Lower lobe of right lung (tissue), 2 donors: Measurements from ENCODE around the gene OR4D5. TPM values are rescaled to one million over a fixed set of nuclear protein-coding genes. Genes with fewer than 3 reads are reported as not detected.

Experiments used
- ATAC-seq, 2 donors: fragments of 200-7000 bp; cut with Tn5 transposase; one replicate each; pipeline ENCODE4 v1.9.1; 2020 to 2022; ENCODE audit warnings: mild to moderate bottlenecking in 2 of 2, moderate library complexity in 2 of 2
- DNase-seq: peaks from one replicate; pipeline ENCODE4 v3.0.0-alpha.2; 2020
- H3K27ac ChIP-seq: fragments of 200-600 bp; one replicate; pipeline ENCODE4 v1.8.0; 2022
- H3K27me3 ChIP-seq: fragments of 200-600 bp; one replicate; pipeline ENCODE4 v1.8.0; 2022; ENCODE audit warnings: low read depth
- H3K36me3 ChIP-seq: fragments of 200-600 bp; one replicate; pipeline ENCODE4 v1.8.0; 2022; ENCODE audit warnings: mild to moderate bottlenecking
- H3K4me1 ChIP-seq: fragments of 200-600 bp; one replicate; pipeline ENCODE4 v1.8.0; 2022
- H3K4me3 ChIP-seq: fragments of 200-600 bp; one replicate; pipeline ENCODE4 v1.8.0; 2022; ENCODE audit warnings: mild to moderate bottlenecking
- H3K9me3 ChIP-seq: fragments of 200-600 bp; one replicate; pipeline ENCODE4 v1.8.0; 2022
- intact Hi-C: fragments of 100-400 bp; cut with DNase I; formaldehyde crosslinking; loops from one replicate; pipeline ENCODE4 v1.11.0; 2022
- total RNA-seq: library from RNA; stranded (reverse); fragmentation: NEBNext Ultra II Directional; extraction: Animal tissue kit (Norgen Biotek cat#: 25700); gene quantifications from one replicate; pipeline ENCODE4 v1.2.1, GENCODE V29; 2021
- TF ChIP-seq, protein P1 (sequence below): fragments of 200-600 bp; IDR thresholded peaks from one replicate; pipeline ENCODE4 v1.8.0; 2022; ENCODE audit warnings: antibody characterized with exemption, mild to moderate bottlenecking
- donor health status: DM: no; HTN: yes; CAD: no; lungs with severe emphysema.

OR4D5 gene
- total RNA-seq, 1 donor from 2014 or later: not detected

DNA sequence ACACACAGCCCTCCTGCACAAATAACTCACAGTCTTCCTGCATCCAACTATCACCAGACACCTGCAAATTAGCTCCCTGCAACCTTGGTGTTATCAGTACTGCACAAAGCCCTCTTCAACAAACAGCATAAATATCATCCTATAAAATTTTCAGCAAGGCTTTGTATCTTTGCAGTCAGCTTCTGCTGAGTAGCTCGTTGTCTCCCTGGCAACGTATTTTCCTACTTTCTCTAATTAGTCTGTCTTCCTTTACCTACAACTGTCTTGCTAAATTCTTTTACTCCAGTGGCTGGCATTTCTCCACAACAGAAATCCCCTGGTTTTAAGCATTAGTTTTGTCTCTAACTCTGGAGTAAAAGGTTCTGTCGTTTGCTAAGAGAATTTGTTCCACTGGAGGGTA, 33.6 kb upstream of the OR4D5 start:
- DNase-seq: no peak
- H3K27ac ChIP-seq: no peak overlapping the region
- H3K36me3 ChIP-seq: no peaks in the 10 kb centered on the region
- H3K27me3 ChIP-seq: no peaks in the 10 kb centered on the region
- ATAC-seq: no peak
- H3K9me3 ChIP-seq: no peaks in the 10 kb centered on the region
- no peak overlapping the region for H3K4me3 ChIP-seq
- intact Hi-C loops: no loop called here
- no peaks in the 10 kb centered on the region for H3K4me1 ChIP-seq
- TF ChIP-seq, protein P1, sequence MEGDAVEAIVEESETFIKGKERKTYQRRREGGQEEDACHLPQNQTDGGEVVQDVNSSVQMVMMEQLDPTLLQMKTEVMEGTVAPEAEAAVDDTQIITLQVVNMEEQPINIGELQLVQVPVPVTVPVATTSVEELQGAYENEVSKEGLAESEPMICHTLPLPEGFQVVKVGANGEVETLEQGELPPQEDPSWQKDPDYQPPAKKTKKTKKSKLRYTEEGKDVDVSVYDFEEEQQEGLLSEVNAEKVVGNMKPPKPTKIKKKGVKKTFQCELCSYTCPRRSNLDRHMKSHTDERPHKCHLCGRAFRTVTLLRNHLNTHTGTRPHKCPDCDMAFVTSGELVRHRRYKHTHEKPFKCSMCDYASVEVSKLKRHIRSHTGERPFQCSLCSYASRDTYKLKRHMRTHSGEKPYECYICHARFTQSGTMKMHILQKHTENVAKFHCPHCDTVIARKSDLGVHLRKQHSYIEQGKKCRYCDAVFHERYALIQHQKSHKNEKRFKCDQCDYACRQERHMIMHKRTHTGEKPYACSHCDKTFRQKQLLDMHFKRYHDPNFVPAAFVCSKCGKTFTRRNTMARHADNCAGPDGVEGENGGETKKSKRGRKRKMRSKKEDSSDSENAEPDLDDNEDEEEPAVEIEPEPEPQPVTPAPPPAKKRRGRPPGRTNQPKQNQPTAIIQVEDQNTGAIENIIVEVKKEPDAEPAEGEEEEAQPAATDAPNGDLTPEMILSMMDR: no peak

DNA sequence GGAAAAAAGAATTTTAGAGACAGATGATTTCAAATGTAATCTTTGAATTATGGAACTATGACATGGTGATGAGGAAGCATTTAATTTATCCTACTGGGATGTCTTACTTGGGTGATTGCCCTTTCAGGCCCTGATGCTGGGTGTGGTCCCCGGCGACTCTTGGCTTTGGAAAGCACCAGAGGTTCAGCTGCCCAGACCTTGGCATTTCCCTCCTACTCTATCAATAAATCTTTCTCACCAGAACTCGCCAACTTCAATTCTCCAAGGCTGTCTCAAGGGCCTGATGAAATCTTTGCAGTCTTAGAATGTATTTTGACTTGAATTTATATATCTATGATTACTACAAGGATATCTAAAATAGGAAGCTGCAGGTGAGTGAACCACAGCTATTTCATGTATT, 18.5 kb upstream of the OR4D5 start:
- intact Hi-C loops: no loop called here
- Histone ChIP-seq H3K4me1 (no peaks in the 10 kb centered on the region), H3K27ac (no peak overlapping the region), H3K36me3 (no peaks in the 10 kb centered on the region), H3K9me3 (no peaks in the 10 kb centered on the region), H3K27me3 (no peaks in the 10 kb centered on the region), H3K4me3 (no peak overlapping the region)
- TF ChIP-seq, protein P1: no peak
- no peak for ATAC-seq
- DNase-seq: no peak

DNA sequence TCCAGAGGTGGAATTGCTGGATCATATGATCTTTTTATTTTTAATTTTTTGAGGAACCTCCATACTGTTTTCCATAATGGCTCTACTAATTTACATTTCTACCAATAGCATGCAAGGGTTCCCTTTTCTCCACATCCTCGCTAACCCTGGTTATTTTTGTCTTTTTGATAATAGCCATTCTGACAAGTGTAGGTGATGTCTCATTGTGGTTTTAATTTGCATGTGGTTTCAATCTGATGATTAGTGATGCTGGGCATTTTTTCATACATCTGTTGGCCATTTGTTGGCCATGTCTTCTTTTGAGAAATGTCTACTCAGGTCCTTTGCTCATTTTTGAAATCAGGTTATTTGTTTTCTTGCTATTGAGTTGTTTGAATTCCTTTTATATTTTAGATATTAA, 15.4 kb upstream of the OR4D5 start:
- intact Hi-C loops: no loop called here
- Histone ChIP-seq H3K4me3 (no peak overlapping the region), H3K9me3 (no peaks in the 10 kb centered on the region), H3K27me3 (no peaks in the 10 kb centered on the region), H3K4me1 (no peaks in the 10 kb centered on the region), H3K27ac (no peak overlapping the region), H3K36me3 (no peaks in the 10 kb centered on the region)
- ATAC-seq (no peak), DNase-seq (no peak)
- TF ChIP-seq, protein P1: no peak

DNA sequence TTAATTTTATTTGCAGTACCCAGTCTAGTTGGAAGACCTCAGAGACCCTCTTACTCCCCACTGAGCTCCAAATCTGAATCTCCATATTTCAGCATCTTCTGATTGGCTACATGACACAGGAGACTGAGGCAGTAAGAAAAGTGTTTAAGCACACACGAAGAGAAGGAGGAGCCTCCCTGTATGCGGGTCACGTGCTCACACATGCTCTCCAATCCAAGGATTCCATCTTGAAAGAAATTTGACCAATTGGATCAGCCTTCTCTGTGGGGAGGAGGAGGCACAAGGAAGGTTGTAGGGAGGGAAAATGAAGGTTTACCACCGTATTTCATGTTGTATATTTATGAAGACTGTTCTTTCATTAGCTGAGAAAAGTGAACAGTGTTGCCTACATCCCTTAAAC, 3.0 kb downstream of the OR4D5 start:
- H3K4me3 ChIP-seq: no peak overlapping the region
- no peak for DNase-seq
- no peak for ATAC-seq

DNA sequence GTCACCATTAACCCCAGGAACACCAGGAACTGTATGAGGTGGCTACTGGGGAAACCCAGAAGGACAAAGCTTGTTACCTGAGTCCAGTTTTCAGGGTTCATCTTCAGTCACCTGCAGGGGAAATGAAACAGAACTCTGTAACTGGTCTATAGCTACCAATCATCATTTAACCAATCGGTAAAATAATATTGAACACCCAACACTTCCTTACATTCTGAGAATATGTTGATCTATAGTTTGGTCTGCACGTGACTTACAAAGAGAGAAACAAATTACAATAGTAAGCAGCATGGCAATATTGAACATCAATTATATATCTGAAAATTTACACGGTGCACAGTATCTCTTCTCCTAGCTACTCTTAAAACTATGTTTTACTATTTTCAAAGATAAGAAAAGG, 4.3 kb downstream of the OR4D5 start, which contains the start of gene OR6T1:
Gene OR6T1 (minus strand): TSS at position 101 of the 400 bp plus-strand sequence. CDS start 0 bp downstream, at position 101.
- intact Hi-C loops: no loop called here
- ATAC-seq: no peak
- Histone ChIP-seq H3K36me3 (no peaks in the 10 kb centered on the region), H3K9me3 (no peaks in the 10 kb centered on the region), H3K27me3 (no peaks in the 10 kb centered on the region), H3K27ac (no peak within 1 kb of the TSS), H3K4me3 (no peak within 1 kb of the TSS), H3K4me1 (no peaks in the 10 kb centered on the region)
- TF ChIP-seq, protein P1: no peak
- DNase-seq: no peak

More for the DNA sequence above, 3.0 kb downstream of the OR4D5 start:
- no peaks in the 10 kb centered on the region for H3K27me3 ChIP-seq
- no peaks in the 10 kb centered on the region for H3K4me1 ChIP-seq
- intact Hi-C loops: no loop called here
- TF ChIP-seq, protein P1: no peak
- H3K27ac ChIP-seq: no peak overlapping the region
- H3K36me3 ChIP-seq: no peaks in the 10 kb centered on the region
- no peaks in the 10 kb centered on the region for H3K9me3 ChIP-seq

DNA sequence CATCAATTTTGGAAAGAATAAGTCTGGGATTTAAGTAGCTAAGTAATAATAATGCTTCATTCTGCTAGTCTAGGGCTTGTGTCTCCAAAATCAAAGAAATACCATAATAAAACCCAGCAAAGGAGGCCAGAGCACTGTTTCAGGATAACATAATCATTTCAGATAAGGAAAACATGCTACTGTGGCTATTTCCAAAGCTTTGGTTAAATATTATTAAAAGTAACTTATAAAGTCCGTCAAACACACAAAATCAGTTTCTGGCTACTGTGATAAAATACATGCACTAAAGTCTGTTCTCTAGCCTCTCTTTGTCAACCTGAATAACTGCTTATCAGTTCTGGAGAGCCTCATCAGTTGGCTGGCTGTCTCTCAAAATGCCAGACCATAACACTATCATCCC, 5.7 kb downstream of the OR4D5 start:
- Histone ChIP-seq H3K27me3 (no peaks in the 10 kb centered on the region), H3K36me3 (no peaks in the 10 kb centered on the region), H3K9me3 (no peaks in the 10 kb centered on the region), H3K4me3 (no peak overlapping the region), H3K27ac (no peak overlapping the region), H3K4me1 (no peaks in the 10 kb centered on the region)
- TF ChIP-seq, protein P1: no peak
- DNase-seq (no peak), ATAC-seq (no peak)
- intact Hi-C loops: no loop called here
